OCI-LY1 (cell line): ENCODE data around the gene RUNX1.
A peak's percentile ranks its signal among the peaks of the same experiment; 100 is the strongest.

Experiments
- H2AFZ ChIP-seq: fragments of 200-600 bp; sonication (generic), shearing (Covaris generic); 2 replicates; pipeline ENCODE4 v1.6.0; 2014; ENCODE audit warnings: antibody characterized with exemption, mild to moderate bottlenecking, low read length
- H3F3A ChIP-seq: fragments of 200-600 bp; sonication (generic), shearing (Covaris generic); 2 replicates; pipeline ENCODE4 v1.6.0; 2014; ENCODE audit warnings: mild to moderate bottlenecking, antibody characterized with exemption, low read length, moderate library complexity; ENCODE audit not compliant: insufficient read depth
- H3K27ac ChIP-seq: fragments of 200-600 bp; sonication (generic); 2 replicates; pipeline ENCODE4 v1.5.1; 2014; ENCODE audit warnings: low read length, mixed run types, mild to moderate bottlenecking, low read depth; ENCODE audit not compliant: poor library complexity, severe bottlenecking
- H3K27me3 ChIP-seq: fragments of 200-600 bp; sonication (generic); 2 replicates; pipeline ENCODE4 v1.6.0; 2014; ENCODE audit warnings: antibody characterized with exemption, mild to moderate bottlenecking, low read length, moderate library complexity; ENCODE audit not compliant: insufficient read depth
- H3K36me3 ChIP-seq: fragments of 200-600 bp; sonication (generic); 2 replicates; pipeline ENCODE4 v1.6.1; 2014; ENCODE audit warnings: mild to moderate bottlenecking, antibody characterized with exemption, low read length, moderate library complexity, mixed read lengths; ENCODE audit not compliant: insufficient read depth
- H3K4me1 ChIP-seq: fragments of 200-600 bp; sonication (generic); 2 replicates; pipeline ENCODE4 v1.5.1; 2014; ENCODE audit warnings: mild to moderate bottlenecking, low read length, moderate library complexity; ENCODE audit not compliant: insufficient read depth, severe bottlenecking
- H3K4me2 ChIP-seq: fragments of 200-600 bp; sonication (generic), shearing (Covaris generic); 2 replicates; pipeline ENCODE4 v1.6.1; 2014; ENCODE audit warnings: low read length
- H3K4me3 ChIP-seq: fragments of 200-600 bp; sonication (generic); 2 replicates; pipeline ENCODE4 v1.5.1; 2014; ENCODE audit warnings: low read length, low read depth, mild to moderate bottlenecking, mixed read lengths; ENCODE audit not compliant: poor library complexity, severe bottlenecking
- H3K79me2 ChIP-seq: fragments of 200-600 bp; shearing (Covaris generic); 2 replicates; pipeline ENCODE4 v1.6.1; 2016; ENCODE audit warnings: mixed run types, low read length, mixed read lengths; ENCODE audit not compliant: insufficient read depth
- H3K9ac ChIP-seq: fragments of 200-600 bp; sonication (generic), shearing (Covaris generic); 2 replicates; pipeline ENCODE4 v1.6.1; 2014; ENCODE audit warnings: mild to moderate bottlenecking, low read length, mixed read lengths
- H3K9me2 ChIP-seq: fragments of 200-600 bp; sonication (generic), shearing (Covaris generic); 2 replicates; pipeline ENCODE4 v1.6.1; 2014; ENCODE audit warnings: low read depth, mild to moderate bottlenecking, low read length, mixed read lengths
- H3K9me3 ChIP-seq: fragments of 200-600 bp; shearing (Covaris generic); 2 replicates; pipeline ENCODE4 v1.6.1; 2014; ENCODE audit warnings: low read length, mixed read lengths
- H4K20me1 ChIP-seq: fragments of 200-600 bp; sonication (generic), shearing (Covaris generic); 2 replicates; pipeline ENCODE4 v1.6.0; 2016; ENCODE audit warnings: mild to moderate bottlenecking, low read length; ENCODE audit not compliant: insufficient read depth
- EZH2 ChIP-seq: fragments of 200-600 bp; sonication (generic), shearing (Covaris generic); IDR thresholded peaks from 2 replicates; pipeline ENCODE4 v1.8.0; 2017; ENCODE audit warnings: borderline replicate concordance, mixed run types, mild to moderate bottlenecking, antibody characterized with exemption, low read length, moderate library complexity, mixed read lengths
- TF ChIP-seq, protein P1 (sequence below): fragments of 200-600 bp; sonication (generic), shearing (Covaris generic); IDR thresholded peaks from 2 replicates; pipeline ENCODE4 v1.5.1; 2017; ENCODE audit warnings: mild to moderate bottlenecking, antibody characterized with exemption, low read length, moderate library complexity, mixed read lengths

Gene RUNX1

GRCh38 chr21:34844924-34845238, 204.2 kb downstream of the RUNX1 start:
- Histone ChIP-seq H3K36me3 (peaks cover 43% of the 10 kb centered on the region; the same call in 1 of the 2 replicates), H3K27ac (peak overlapping the region; percentile 87), H3K4me2 (peak overlapping the region; percentile 16; the same call in 1 of the 2 replicates), H3K4me1 (peaks cover 32% of the 10 kb centered on the region), H3K4me3 (no peak overlapping the region), H3K27me3 (no peaks in the 10 kb centered on the region), H3F3A (no peaks in the 10 kb centered on the region), H2AFZ (no peak overlapping the region), H4K20me1 (no peaks in the 10 kb centered on the region), H3K79me2 (no peaks in the 10 kb centered on the region), H3K9me2 (no peaks in the 10 kb centered on the region), H3K9me3 (no peaks in the 10 kb centered on the region), H3K9ac (peak overlapping the region; percentile 15; the same call in 1 of the 2 replicates)
- TF ChIP-seq, protein P1, sequence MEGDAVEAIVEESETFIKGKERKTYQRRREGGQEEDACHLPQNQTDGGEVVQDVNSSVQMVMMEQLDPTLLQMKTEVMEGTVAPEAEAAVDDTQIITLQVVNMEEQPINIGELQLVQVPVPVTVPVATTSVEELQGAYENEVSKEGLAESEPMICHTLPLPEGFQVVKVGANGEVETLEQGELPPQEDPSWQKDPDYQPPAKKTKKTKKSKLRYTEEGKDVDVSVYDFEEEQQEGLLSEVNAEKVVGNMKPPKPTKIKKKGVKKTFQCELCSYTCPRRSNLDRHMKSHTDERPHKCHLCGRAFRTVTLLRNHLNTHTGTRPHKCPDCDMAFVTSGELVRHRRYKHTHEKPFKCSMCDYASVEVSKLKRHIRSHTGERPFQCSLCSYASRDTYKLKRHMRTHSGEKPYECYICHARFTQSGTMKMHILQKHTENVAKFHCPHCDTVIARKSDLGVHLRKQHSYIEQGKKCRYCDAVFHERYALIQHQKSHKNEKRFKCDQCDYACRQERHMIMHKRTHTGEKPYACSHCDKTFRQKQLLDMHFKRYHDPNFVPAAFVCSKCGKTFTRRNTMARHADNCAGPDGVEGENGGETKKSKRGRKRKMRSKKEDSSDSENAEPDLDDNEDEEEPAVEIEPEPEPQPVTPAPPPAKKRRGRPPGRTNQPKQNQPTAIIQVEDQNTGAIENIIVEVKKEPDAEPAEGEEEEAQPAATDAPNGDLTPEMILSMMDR = no peak
- TF ChIP-seq EZH2 = no peak

GRCh38 chr21:34844013-34844923, 204.8 kb downstream of the RUNX1 start:
- TF ChIP-seq, protein P1 = no peak
- no peak for TF ChIP-seq EZH2
- H4K20me1 ChIP-seq = no peaks in the 10 kb centered on the region
- no peaks in the 10 kb centered on the region for H3K9me3 ChIP-seq
- H3K79me2 ChIP-seq = no peaks in the 10 kb centered on the region
- peaks cover 48% of the 10 kb centered on the region; the same call in 1 of the 2 replicates for H3K36me3 ChIP-seq
- no peak overlapping the region; the same call in 1 of the 2 replicates for H3K9ac ChIP-seq
- H3F3A ChIP-seq = no peaks in the 10 kb centered on the region
- H3K4me1 ChIP-seq = peaks cover 32% of the 10 kb centered on the region
- H3K9me2 ChIP-seq = no peaks in the 10 kb centered on the region
- H3K4me3 ChIP-seq = no peak overlapping the region
- H3K4me2 ChIP-seq = peak overlapping the region; percentile 16; the same call in 1 of the 2 replicates
- H2AFZ ChIP-seq = no peak overlapping the region
- no peaks in the 10 kb centered on the region for H3K27me3 ChIP-seq
- peak overlapping the region; percentile 87 for H3K27ac ChIP-seq

- Histone ChIP-seq H2AFZ (no peak overlapping the region), H4K20me1 (no peaks in the 10 kb centered on the region), H3K4me2 (no peak overlapping the region), H3F3A (no peaks in the 10 kb centered on the region), H3K27ac (peak overlapping the region; percentile 87), H3K36me3 (peaks cover 47% of the 10 kb centered on the region; the same call in 1 of the 2 replicates), H3K27me3 (no peaks in the 10 kb centered on the region), H3K9me2 (no peaks in the 10 kb centered on the region), H3K9ac (no peak overlapping the region), H3K4me1 (peaks cover 32% of the 10 kb centered on the region), H3K4me3 (no peak overlapping the region), H3K79me2 (no peaks in the 10 kb centered on the region), H3K9me3 (no peaks in the 10 kb centered on the region)
- TF ChIP-seq, protein P1 = no peak
- TF ChIP-seq EZH2 = no peak
Observed at GRCh38 chr21:34843562-34843961, 205.5 kb downstream of the RUNX1 start.
